Eye (tissue), 1 donor: ENCODE data around the gene SLC39A13.
A peak's percentile ranks its signal among the peaks of the same experiment; 100 is the strongest.

Experiments
- DNase-seq: peaks from one replicate; pipeline ENCODE4 v3.0.0-alpha.2; 2015

The SLC39A13 gene

GRCh38 chr11:47387944-47388696, 20.3 kb upstream of the SLC39A13 start:
- DNase-seq = no peak

- no peak for DNase-seq
These were observed 19.5 kb upstream of the SLC39A13 start for GRCh38 chr11:47388697-47389576.

- DNase-seq = no peak
These were observed 18.6 kb upstream of the SLC39A13 start for GRCh38 chr11:47389577-47390421.

- DNase-seq = no peak
These were observed 18.0 kb upstream of the SLC39A13 start for GRCh38 chr11:47390422-47390760.

DNA sequence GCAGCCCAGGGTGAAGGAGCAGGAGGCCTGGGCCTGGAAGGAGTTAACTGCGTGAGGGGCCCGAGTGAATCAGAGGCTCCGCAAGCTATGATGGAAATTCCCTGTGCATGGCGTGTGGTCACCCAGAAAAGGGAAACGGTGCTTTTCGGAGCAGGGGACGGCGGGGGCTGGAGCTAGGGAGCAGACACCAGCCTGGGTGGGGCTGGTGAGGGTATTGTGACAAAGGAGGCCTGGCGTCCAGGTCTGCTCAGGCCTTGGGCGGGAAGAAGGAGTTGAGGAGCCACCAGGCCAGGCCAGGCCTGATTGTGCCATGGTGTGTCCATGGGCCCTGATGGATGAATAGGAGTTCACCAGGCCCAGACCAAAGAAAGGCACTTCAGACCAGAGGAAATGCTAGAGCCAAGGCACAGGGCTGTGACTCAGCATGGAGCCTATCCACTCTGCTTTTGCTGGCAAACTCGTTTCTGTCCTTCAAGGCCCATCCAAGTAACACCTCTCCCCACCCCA, 17.3 kb upstream of the SLC39A13 start:
- DNase-seq = no peak

DNA sequence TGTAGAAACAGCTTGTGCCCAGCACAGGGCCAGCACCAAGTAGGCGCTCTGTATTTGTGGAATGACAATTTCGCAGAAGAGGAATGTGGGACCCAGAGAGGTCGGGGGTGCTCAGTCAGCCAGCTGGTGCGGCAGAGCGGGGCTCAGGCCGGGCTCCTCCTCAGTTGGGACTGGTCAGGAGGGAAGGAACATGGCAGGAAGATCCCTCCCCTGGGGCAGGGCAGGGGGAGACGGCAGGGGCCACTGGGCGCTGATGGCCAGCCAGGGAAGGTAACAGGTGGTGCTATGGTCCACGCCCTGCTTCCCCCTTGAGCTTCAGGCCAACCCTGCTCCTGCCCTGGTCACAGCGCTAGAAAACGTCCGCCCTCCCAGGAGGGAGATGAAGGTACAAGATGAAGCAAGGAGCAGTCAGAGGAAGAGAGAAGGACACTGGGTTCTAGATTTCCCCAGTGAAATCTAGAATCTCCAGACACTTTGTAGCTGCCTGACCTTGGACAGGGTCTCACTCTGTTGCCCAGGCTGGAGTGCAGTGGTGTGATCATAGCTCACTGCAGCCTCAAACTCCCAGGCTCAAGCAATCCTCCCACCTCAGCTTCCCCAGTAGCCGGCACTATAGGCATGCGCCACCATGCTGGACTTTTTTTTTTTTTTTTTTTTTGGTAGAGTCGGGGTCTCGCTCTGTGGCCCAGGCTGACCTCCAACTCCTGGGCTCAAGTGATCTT, 16.5 kb upstream of the SLC39A13 start:
- DNase-seq = no peak

DNA sequence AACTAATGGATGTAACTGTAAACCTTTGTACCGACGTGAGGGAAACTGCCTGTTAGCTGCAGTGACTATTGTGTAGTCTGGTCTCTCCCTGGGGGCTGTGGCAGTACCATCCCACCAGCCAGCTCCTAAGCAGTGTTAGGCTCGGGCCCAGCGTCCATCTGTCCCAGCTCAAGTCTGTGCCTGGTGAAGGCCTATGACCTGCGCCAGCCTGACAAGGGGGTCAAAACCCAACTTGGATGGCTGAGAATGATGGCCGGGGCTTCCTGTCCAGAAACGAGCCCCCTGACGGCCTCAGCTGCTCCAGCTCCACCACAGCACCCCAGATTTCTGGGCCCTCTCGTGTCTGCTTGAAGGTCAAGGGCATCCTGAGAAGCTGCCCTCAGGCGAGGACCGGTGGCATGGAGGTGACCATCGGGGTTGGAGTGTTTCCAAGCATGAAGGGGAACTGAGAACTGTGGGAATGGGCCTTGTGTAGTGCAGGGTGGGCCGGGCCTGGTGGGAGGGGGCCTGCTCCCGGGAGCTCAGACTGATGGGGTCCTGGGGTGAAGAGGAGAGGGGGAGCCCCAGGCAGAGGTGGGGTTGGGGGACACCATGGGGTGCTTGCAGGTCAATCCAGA, 15.7 kb upstream of the SLC39A13 start:
- no peak for DNase-seq

DNA sequence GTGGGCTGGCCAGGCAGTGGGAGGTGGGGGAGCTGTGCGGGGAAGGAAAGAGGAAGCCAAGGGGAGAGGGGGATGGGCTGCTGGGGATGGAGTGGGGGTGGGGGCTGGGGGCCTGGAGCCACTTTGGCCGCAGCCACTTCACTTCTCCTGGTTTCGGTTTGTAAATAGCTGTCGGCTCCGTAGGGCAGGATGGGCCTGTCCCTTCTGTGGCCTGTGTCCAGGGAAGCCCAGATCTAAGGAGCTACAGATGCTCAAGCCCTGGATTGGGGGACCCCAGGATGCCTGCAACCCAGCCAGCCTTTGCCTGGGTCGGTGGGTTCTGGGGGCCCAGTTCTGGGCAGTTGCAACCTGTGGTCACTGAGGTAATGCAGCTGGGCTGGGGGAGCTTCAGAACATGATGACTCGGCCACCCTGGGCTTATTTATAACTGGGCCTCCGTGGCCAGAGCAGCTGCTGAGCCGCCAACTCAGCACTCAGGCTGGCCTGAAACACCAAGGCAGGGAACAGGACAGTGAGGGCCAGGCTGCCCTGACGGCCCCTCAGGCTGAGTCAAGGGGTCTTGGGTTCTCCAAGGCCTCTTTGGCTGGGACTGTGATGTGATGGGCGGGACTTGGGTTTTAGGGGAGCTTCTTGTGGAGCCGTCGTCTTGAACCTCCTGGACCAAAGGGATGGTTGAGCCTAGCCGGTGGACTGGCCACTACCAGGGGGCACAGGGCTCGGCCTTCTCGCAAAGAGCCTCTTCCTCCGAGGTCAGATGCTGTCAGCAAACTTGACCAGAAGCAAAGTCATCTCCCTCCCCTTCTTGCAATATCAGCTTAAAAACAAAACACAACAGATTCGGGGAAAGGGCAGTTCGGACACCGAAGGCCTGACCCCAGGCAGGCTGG, 15.0 kb upstream of the SLC39A13 start:
- no peak for DNase-seq

DNA sequence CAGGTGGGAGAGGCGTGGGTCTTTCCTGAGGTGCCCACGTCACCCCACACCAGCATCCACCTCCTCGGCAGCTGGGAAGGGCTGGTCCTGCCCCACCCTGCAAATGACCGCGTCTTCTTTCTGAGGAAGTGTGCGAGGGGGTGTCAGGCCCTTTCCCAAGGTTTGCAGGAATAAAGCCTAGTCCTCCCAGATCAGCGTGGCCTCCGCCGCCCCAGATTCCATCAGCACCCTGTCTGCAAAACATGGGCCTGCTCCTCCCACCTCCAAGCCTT, 14.4 kb upstream of the SLC39A13 start:
- DNase-seq = no peak

DNA sequence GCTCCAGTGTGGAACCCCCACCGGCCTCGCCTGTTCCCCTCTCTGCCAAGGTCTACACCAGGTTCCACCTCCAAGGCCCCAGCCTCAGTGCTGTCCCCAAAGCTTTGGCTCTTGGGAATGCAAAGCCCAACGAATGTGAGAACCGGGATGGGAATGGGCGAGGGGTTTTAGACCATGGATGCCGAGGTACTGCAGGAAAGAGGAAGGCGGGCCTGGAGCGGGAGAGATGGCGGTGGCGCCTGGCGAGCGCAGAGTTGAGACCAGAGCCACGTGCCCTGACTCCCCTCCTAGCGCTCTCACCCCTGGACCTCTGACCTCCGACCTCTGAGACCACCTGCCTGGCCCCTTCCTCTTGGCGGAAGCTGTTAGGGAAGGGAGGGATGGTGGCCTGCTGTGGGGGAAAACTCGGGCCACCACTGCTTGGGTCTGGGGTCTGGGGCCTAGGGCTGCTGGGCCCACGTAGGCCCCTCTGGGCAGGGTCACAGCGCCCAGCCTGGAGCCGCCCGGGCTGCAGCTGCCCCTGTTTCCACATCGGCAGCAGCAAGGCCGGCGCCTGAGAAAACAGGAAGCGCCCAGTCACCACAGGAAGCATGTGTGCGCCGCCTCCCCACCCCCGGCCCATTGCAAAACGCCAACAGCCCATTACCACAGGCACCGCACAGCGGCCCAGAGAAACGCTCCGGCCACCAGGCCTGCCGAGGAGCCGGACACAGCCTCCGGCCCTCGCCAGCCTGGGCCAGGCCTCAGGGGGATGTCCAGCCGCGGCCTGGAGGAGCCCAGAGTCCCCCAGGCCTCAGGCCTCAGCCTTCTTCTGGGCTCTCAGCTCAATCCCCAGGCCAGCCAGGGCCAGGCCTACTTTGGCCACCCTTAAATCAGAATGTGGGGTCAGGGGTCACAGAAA, 13.8 kb upstream of the SLC39A13 start:
- no peak for DNase-seq

- DNase-seq = no peak
These were observed 13.0 kb upstream of the SLC39A13 start for GRCh38 chr11:47395223-47396048.

GRCh38 chr11:47396049-47396320, 12.4 kb upstream of the SLC39A13 start:
- no peak for DNase-seq

DNA sequence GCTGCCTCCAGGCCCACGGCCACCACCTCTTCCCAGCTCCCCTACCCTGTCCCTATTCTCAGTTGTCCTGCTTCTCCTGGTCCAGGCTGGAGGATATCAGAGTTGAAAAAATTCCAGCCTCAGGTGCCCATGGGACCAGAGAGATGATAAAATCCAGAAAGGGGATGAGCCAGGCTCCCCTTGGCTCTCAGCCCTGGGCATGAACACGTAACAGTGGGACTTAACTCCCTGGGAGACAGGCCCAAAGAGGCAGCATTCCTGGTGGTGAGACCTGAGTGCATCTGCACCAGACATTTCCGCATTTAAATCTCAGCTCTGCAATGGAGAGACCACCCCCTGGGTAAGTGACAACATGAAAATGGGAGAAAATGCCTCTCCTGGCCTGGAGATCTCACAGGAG, 10.4 kb upstream of the SLC39A13 start:
- DNase-seq = no peak

- no peak for DNase-seq
These were observed 9.8 kb upstream of the SLC39A13 start for GRCh38 chr11:47398551-47398950.

DNA sequence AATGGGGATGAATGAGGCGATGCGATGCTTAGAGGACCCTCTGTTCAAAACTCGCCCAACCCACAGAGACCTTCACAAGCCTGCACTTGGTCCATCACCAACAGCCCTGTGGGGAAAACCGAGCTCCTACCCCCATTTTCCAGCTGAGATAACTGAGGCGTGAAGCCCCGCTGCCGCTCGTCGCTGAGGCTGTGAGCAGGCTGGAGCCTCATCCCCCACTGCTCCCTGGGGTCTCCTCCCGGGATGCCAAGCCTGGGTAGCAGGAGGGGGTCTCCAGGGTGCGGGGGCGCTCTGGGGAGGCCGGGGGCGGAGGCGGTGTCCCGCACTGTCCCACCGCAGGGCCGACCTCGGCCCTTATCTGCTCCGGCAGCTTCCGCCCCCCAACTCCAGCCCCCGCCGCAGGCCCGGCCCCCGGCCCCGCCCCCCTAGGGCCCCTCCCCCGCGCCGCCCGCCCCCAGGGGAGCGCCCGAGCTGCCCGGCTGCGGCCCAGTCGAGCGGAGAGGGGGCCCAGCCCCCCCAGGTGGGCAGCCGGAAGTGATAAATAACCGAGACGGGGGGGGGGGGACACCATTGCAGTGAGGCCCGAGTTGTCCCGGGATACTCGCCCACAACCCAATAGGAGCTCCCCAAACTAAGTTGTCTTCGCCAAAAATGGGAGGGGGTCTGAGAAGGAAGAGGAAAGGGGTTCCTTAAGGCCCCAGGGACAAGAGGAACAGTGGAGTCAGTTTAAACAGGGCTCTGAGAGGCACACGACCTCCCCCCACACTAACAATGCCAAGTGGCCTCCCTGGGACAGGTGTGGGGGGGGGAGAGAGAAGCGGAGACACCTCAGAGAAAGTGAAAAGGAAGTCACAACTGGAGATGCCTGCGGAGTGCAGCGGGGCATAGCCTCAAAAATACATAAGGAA, 8.3 kb upstream of the SLC39A13 start:
- peak; percentile 66 for DNase-seq

- no peak for DNase-seq
These were observed 7.6 kb upstream of the SLC39A13 start for GRCh38 chr11:47400768-47401279.

DNA sequence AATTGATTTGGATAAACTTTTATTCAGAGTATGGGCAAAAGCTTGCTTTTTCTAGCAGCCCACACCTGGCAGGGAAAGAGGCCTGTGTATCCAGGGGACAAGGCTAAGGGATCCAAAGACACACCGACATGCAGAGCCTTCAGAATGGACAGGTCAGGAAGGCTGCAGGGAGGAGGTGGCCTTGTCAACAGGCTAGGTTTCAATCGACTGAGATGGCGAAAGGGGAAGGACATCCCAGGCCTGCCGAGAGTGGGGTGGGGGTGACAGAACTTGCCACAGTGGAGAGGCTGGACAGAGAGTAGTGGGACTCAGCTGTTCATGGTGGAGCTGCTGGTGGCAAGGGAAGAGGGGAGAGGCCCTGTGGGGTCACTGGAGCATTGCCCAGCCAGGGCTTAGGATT, 5.3 kb upstream of the SLC39A13 start:
- DNase-seq = no peak

DNA sequence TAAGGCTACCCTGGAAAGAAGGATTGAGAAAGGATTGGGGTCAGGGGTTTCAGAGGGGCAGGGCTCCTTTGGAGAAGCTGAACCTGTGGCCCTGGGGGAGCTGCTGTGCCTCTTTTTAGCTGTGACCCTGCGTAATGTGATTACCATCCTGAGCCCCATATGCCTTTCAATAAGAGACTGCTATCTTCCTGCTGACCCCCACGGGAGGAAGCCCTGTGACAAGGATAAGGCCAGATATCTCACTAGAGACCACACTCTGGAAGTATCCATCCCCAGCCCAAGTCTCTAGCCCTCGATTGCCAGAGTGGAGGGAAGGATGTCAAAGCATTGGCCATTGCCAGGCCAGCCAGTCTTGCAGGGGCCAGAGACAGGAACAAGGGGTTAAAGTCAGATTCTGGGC, 4.8 kb upstream of the SLC39A13 start:
- DNase-seq = no peak
